Hematopoietic multipotent progenitor cell treated with erythropoietin and hydrocortisone succinate and interleukin-3 and kit ligand, for 8 days (in vitro differentiated cells): ENCODE measurements around the gene SLC5A3.

ENCODE experiments used
- DNase-seq: peaks from one replicate; pipeline ENCODE4 v3.0.0-alpha.2; 2015

The SLC5A3 gene

GRCh38 chr21:34072145-34073031 lies 990 bp upstream of the SLC5A3 start:
- no peak for DNase-seq

- DNase-seq, result peak; percentile 37
These were observed 438 bp downstream of the SLC5A3 start for GRCh38 chr21:34073749-34074282.

- peak; percentile 18 for DNase-seq
These were observed 1.1 kb downstream of the SLC5A3 start for GRCh38 chr21:34074283-34075090.

GRCh38 chr21:34075091-34075425 lies 1.7 kb downstream of the SLC5A3 start:
- DNase-seq, result no peak

GRCh38 chr21:34075760-34076660 lies 2.6 kb downstream of the SLC5A3 start:
- DNase-seq, result no peak

GRCh38 chr21:34076835-34077234 lies 3.5 kb downstream of the SLC5A3 start:
- DNase-seq, result no peak

GRCh38 chr21:34077888-34078287 lies 4.5 kb downstream of the SLC5A3 start:
- DNase-seq, result peak; percentile 40

GRCh38 chr21:34078915-34079314 lies 5.5 kb downstream of the SLC5A3 start:
- peak; percentile 23 for DNase-seq

GRCh38 chr21:34080710-34081109 lies 7.3 kb downstream of the SLC5A3 start:
- no peak for DNase-seq

GRCh38 chr21:34082769-34083168 lies 9.4 kb downstream of the SLC5A3 start:
- DNase-seq, result no peak

- DNase-seq, result no peak
These were observed 10.0 kb downstream of the SLC5A3 start for GRCh38 chr21:34083357-34083756.

GRCh38 chr21:34085129-34085528 lies 11.8 kb downstream of the SLC5A3 start:
- no peak for DNase-seq

GRCh38 chr21:34086887-34087306 lies 13.5 kb downstream of the SLC5A3 start:
- DNase-seq, result peak; percentile 32

GRCh38 chr21:34088752-34089151 lies 15.4 kb downstream of the SLC5A3 start:
- DNase-seq, result no peak

GRCh38 chr21:34091032-34091431 lies 17.7 kb downstream of the SLC5A3 start:
- no peak for DNase-seq

- DNase-seq, result peak; percentile 24
These were observed 18.2 kb downstream of the SLC5A3 start for GRCh38 chr21:34091607-34092006.

GRCh38 chr21:34092262-34092921 lies 19.0 kb downstream of the SLC5A3 start:
- DNase-seq, result no peak

GRCh38 chr21:34093083-34093482 lies 19.7 kb downstream of the SLC5A3 start:
- DNase-seq, result no peak

GRCh38 chr21:34094949-34095348 lies 21.6 kb downstream of the SLC5A3 start:
- DNase-seq, result no peak

- DNase-seq, result no peak
These were observed 24.1 kb downstream of the SLC5A3 start for GRCh38 chr21:34097442-34097841.

- DNase-seq, result no peak
These were observed 27.0 kb downstream of the SLC5A3 start for GRCh38 chr21:34100337-34100736.

- DNase-seq, result no peak
These were observed 27.4 kb downstream of the SLC5A3 start for GRCh38 chr21:34100790-34101189.
